Measurements from ENCODE around the gene COG3. TPM values are rescaled to one million over a fixed set of nuclear protein-coding genes. Genes with fewer than 3 reads are reported as not detected.

COG3 gene
- total RNA-seq, 1 experiment from 2014 or later: 23.3 TPM

DNA sequence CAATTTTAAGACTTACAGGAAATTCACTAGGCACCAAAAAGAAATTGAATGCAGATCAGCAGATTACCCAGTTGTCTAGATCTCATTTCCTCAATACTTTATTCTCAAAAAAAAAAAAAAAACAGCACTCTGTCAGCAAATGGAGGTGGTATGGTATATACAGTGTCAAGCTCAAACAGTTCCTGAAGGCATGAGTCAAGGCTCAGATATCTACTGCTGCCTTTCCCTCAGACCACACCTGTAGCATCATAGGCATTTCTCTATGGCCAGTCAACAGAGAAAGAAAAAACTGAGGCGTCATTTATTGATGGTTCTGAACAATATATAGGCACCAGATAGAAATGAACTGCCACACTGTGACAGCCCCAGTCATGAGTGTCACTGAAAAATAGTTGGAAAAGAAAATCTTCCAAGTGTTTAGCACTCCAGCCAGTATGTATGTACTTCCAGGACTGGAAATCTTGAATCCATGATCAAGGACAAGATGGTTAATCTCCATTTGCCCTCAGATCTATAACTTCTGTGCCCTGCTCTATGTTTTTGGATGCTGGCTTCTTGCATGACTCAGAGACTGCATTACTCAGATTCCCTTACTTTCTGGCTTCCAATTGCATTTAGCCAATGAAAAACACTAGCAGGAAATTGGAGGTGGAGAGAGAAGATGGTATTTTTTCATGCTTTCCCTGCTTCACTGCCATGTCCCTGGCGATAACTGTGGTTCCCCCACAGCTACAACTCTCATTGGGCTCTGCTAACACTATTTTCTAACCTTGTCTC is 8.4 kb upstream of the COG3 start:
- no peaks in the 10 kb centered on the region for H4K20me1 ChIP-seq (ENCODE audit: insufficient read depth, low read depth, low read length)

DNA sequence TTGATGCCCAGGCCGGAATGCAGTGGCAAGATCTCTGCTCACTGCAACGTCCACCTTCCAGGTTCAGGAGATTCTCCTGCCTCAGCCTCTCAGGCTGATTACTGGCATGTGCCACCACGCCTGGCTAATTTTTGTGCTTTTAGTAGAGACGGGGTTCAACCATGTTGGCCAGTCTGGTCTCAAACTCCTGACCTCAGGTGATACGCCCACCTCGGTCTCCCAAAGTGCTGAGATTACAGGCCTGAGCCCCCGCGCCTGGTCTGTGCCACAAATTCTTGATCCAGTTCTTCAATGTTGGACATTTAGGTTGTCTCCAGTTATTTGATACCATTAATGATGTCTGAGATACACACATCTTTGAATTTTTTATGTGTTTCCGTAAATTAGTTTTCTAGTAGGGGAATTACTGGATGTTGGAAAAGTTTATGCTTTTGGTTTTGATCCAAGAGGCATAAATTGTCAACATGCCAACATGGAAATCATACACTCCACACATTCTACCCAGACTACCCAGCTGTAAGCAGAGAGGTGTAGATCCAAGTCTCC is 525 bp upstream of the COG3 start:
- Histone ChIP-seq H3K36me3 (ENCODE audit: insufficient read depth, low read length) (no peaks in the 10 kb centered on the region), H3K79me2 (ENCODE audit: low read length) (peaks cover 54% of the 10 kb centered on the region), H3K4me1 (ENCODE audit: low read length) (peaks cover 42% of the 10 kb centered on the region), H4K20me1 (ENCODE audit: insufficient read depth, low read depth, low read length) (no peaks in the 10 kb centered on the region; the same call in 1 of the 2 replicates), H3K9ac (ENCODE audit: low read length) (peak overlapping the region; percentile 93), H3K9me2 (replicated peaks; ENCODE audit: insufficient read depth, low read length) (no peaks in the 10 kb centered on the region), H3K4me3 (ENCODE audit: low read length) (peak overlapping the region; percentile 81), H2AFZ (ENCODE audit: low read length) (peak overlapping the region; percentile 82), H3K27ac (ENCODE audit: low read length) (no peak overlapping the region), H3K9me3 (ENCODE audit: low read length) (no peaks in the 10 kb centered on the region), H3K27me3 (ENCODE audit: low read length) (no peaks in the 10 kb centered on the region), H3K4me2 (ENCODE audit: low read depth, low read length, poor library complexity, severe bottlenecking) (peak overlapping the region; percentile 95)
- no peak for DNase-seq

More for the DNA sequence above, 8.4 kb upstream of the COG3 start:
- Histone ChIP-seq H3K4me3 (ENCODE audit: low read length) (no peak overlapping the region), H3K9ac (ENCODE audit: low read length) (no peak overlapping the region), H3K36me3 (ENCODE audit: insufficient read depth, low read length) (no peaks in the 10 kb centered on the region; the same call in 1 of the 2 replicates), H3K4me1 (ENCODE audit: low read length) (no peaks in the 10 kb centered on the region), H3K4me2 (ENCODE audit: low read depth, low read length, poor library complexity, severe bottlenecking) (no peak overlapping the region), H3K9me3 (ENCODE audit: low read length) (peaks cover 4% of the 10 kb centered on the region; the same call in 1 of the 2 replicates), H3K9me2 (replicated peaks; ENCODE audit: insufficient read depth, low read length) (no peaks in the 10 kb centered on the region), H2AFZ (ENCODE audit: low read length) (no peak overlapping the region), H3K27me3 (ENCODE audit: low read length) (peaks cover 3% of the 10 kb centered on the region; the same call in 1 of the 2 replicates), H3K27ac (ENCODE audit: low read length) (no peak overlapping the region), H3K79me2 (ENCODE audit: low read length) (no peaks in the 10 kb centered on the region)
- no peak for DNase-seq

DNA sequence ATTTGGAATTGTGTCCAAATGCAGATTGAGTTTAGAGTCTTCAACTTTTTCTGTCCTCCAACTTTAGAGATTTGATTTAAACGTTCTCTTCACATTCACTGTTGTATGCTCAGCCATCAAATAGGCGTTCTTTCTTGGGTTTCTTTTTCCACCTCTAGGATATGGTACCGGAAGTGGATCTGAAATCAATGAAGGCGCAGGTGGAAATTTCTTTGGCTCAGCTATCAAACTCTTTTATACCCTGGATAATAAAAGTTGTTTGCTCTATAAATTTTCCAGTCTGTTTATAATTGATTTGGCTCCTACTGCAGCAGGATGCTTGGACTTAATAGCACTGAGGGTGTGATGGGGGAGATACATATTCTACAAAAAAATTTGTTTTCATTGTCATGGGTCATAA is 1.6 kb downstream of the COG3 start:
- Histone ChIP-seq H3K9me3 (ENCODE audit: low read length) (no peaks in the 10 kb centered on the region), H3K4me3 (ENCODE audit: low read length) (peak overlapping the region; percentile 81), H3K9me2 (replicated peaks; ENCODE audit: insufficient read depth, low read length) (0 out of 2 replicates have a peak, but pooled peaks cover 2% of the 10 kb centered on the region), H3K9ac (ENCODE audit: low read length) (peak overlapping the region; percentile 93), H2AFZ (ENCODE audit: low read length) (no peak overlapping the region), H3K36me3 (ENCODE audit: insufficient read depth, low read length) (peaks cover 5% of the 10 kb centered on the region; the same call in 1 of the 2 replicates), H3K27ac (ENCODE audit: low read length) (no peak overlapping the region), H3K79me2 (ENCODE audit: low read length) (peaks cover 76% of the 10 kb centered on the region), H3K4me2 (ENCODE audit: low read depth, low read length, poor library complexity, severe bottlenecking) (peak overlapping the region; percentile 74), H4K20me1 (ENCODE audit: insufficient read depth, low read depth, low read length) (no peaks in the 10 kb centered on the region; the same call in 1 of the 2 replicates), H3K4me1 (ENCODE audit: low read length) (peaks cover 45% of the 10 kb centered on the region), H3K27me3 (ENCODE audit: low read length) (no peaks in the 10 kb centered on the region)
- DNase-seq: no peak

DNA sequence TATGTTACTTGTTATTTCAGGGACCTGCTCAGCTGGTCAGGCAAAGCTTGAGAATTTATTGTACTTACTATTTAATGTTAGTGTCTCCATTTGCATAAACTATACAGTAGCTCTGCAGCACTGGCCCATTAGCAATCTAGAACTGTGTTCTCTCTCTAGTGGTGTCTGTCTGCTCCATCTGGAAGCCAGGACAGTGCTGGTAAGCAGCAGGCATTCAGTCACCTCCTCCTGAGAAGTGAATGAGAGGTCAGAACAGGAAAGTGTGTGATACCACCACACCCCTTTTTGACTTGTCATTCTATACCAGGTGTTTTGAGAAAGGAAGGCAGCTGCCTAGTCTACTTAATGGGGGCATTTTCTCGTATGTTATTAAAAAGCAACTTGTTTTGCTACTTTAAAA is 3.9 kb downstream of the COG3 start:
- peaks cover 4% of the 10 kb centered on the region; the same call in 1 of the 2 replicates for H4K20me1 ChIP-seq (ENCODE audit: insufficient read depth, low read depth, low read length)
- H3K4me2 ChIP-seq (ENCODE audit: low read depth, low read length, poor library complexity, severe bottlenecking): peak overlapping the region; percentile 19
- H3K79me2 ChIP-seq (ENCODE audit: low read length): peaks cover 97% of the 10 kb centered on the region
- H3K4me1 ChIP-seq (ENCODE audit: low read length): peaks cover 60% of the 10 kb centered on the region
- H2AFZ ChIP-seq (ENCODE audit: low read length): no peak overlapping the region
- peak; percentile 47 for DNase-seq
- H3K27me3 ChIP-seq (ENCODE audit: low read length): no peaks in the 10 kb centered on the region
- peaks cover 5% of the 10 kb centered on the region; the same call in 1 of the 2 replicates for H3K36me3 ChIP-seq (ENCODE audit: insufficient read depth, low read length)
- no peaks in the 10 kb centered on the region for H3K9me3 ChIP-seq (ENCODE audit: low read length)
- no peak overlapping the region for H3K4me3 ChIP-seq (ENCODE audit: low read length)
- H3K27ac ChIP-seq (ENCODE audit: low read length): no peak overlapping the region
- 0 out of 2 replicates have a peak, but pooled peaks cover 2% of the 10 kb centered on the region for H3K9me2 ChIP-seq (replicated peaks; ENCODE audit: insufficient read depth, low read length)
- H3K9ac ChIP-seq (ENCODE audit: low read length): no peak overlapping the region

DNA sequence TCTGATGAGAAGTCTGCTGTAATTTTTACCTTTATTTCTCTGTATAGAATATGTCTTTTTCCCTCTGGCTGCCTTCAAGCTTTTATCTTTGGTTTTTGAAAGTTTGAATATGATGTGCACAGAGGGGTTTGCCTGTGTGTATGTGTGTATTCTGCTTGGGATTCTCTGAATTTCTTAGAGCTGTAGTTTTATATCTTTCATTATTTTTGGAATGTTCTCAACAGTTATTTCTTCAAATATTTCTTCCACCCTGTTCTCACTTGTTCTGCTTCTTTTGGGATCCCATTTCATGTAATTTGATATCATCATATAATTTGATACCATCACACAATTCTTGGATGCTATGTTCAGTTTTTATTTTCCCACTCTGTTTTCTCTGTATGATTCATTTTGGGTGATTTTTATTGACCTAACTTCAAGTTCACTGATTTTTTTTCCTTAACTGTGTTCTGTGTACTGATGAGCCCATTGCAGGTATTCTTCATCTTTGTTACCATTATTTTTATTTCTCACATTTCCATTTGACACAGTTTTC is 7.5 kb downstream of the COG3 start:
- no peak for DNase-seq
- H3K9me3 ChIP-seq (ENCODE audit: low read length): no peaks in the 10 kb centered on the region
- H3K4me2 ChIP-seq (ENCODE audit: low read depth, low read length, poor library complexity, severe bottlenecking): no peak overlapping the region
- peaks cover 50% of the 10 kb centered on the region for H3K4me1 ChIP-seq (ENCODE audit: low read length)
- H3K9ac ChIP-seq (ENCODE audit: low read length): no peak overlapping the region
- H4K20me1 ChIP-seq (ENCODE audit: insufficient read depth, low read depth, low read length): peaks cover 12% of the 10 kb centered on the region; the same call in 1 of the 2 replicates
- H3K36me3 ChIP-seq (ENCODE audit: insufficient read depth, low read length): peaks cover 10% of the 10 kb centered on the region
- H3K9me2 ChIP-seq (replicated peaks; ENCODE audit: insufficient read depth, low read length): 0 out of 2 replicates have a peak, but pooled peaks cover 2% of the 10 kb centered on the region
- no peak overlapping the region for H2AFZ ChIP-seq (ENCODE audit: low read length)
- H3K27ac ChIP-seq (ENCODE audit: low read length): no peak overlapping the region
- H3K4me3 ChIP-seq (ENCODE audit: low read length): no peak overlapping the region
- H3K27me3 ChIP-seq (ENCODE audit: low read length): no peaks in the 10 kb centered on the region
- H3K79me2 ChIP-seq (ENCODE audit: low read length): peaks cover 99% of the 10 kb centered on the region

DNA sequence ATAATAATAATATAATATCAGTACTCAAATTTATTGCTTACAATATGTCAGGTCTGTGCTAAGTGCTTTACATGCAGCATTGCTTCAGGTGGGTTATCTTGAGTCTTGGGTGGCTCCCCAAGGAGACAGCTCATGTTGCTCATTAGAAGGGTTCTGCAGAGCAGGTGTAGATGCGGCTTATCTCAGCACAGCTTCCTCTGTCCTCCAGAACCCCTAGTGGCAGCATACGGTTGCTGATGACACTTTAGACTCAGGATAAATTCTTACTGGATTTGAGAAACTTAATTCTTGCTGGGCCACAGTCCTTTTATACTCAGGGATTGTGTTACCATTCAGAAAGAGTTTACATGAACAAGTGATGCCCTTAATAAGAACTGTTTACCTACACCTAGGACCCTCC is 8.9 kb downstream of the COG3 start:
- peaks cover 12% of the 10 kb centered on the region; the same call in 1 of the 2 replicates for H4K20me1 ChIP-seq (ENCODE audit: insufficient read depth, low read depth, low read length)
- H3K9ac ChIP-seq (ENCODE audit: low read length): no peak overlapping the region
- H3K4me2 ChIP-seq (ENCODE audit: low read depth, low read length, poor library complexity, severe bottlenecking): peak overlapping the region; percentile 30
- H3K27me3 ChIP-seq (ENCODE audit: low read length): no peaks in the 10 kb centered on the region
- peaks cover 10% of the 10 kb centered on the region for H3K36me3 ChIP-seq (ENCODE audit: insufficient read depth, low read length)
- peaks cover 37% of the 10 kb centered on the region for H3K4me1 ChIP-seq (ENCODE audit: low read length)
- H3K9me2 ChIP-seq (replicated peaks; ENCODE audit: insufficient read depth, low read length): 0 out of 2 replicates have a peak, but pooled peaks cover 2% of the 10 kb centered on the region
- peak; percentile 76 for DNase-seq
- no peak overlapping the region for H2AFZ ChIP-seq (ENCODE audit: low read length)
- H3K4me3 ChIP-seq (ENCODE audit: low read length): no peak overlapping the region
- H3K27ac ChIP-seq (ENCODE audit: low read length): no peak overlapping the region
- peaks cover 93% of the 10 kb centered on the region for H3K79me2 ChIP-seq (ENCODE audit: low read length)
- no peaks in the 10 kb centered on the region for H3K9me3 ChIP-seq (ENCODE audit: low read length)

DNA sequence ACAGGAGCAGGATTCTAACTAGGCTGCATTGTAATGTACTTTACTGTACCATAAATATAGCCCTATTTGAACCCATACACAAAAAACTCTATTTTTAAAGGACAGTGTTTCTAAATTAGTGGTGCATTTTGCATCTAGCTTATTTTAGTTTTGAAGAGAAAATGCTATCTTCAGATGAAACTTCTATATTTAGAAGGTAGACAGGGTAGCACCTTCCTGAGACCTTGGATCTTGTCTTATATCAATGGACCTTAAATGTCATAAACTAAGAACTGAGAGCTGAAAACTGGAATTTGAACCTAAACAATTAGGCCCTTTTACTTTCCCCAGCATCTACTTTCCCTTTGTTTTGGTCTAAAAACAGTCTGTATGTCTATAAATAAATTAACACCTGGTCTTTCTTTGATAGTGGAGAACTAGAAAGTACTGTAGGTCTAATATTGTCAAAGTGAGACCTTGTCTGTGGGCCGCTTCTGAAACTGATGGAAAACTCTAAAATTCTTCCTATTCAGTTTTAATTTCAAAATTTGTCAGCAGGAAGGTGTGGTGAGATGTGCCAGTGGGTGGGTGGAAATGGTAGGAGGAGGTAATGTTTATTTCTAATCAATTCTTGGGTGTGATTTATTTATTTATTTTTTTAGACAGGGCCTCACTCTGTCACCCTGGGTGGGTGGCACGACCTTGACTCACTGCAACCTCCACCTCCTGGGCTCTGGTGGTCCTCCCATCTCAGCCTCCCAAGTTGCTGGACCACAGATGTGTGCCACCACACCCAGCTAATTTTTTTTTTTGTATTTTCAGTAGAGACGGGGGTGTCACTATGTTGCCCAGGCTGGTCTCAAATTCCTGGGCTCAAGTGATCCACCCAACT is 10.1 kb downstream of the COG3 start:
- Histone ChIP-seq H3K27ac (ENCODE audit: low read length) (no peak overlapping the region), H2AFZ (ENCODE audit: low read length) (no peak overlapping the region), H3K9me3 (ENCODE audit: low read length) (no peaks in the 10 kb centered on the region), H4K20me1 (ENCODE audit: insufficient read depth, low read depth, low read length) (peaks cover 12% of the 10 kb centered on the region; the same call in 1 of the 2 replicates), H3K9ac (ENCODE audit: low read length) (no peak overlapping the region), H3K9me2 (replicated peaks; ENCODE audit: insufficient read depth, low read length) (no peaks in the 10 kb centered on the region), H3K4me3 (ENCODE audit: low read length) (no peak overlapping the region), H3K4me2 (ENCODE audit: low read depth, low read length, poor library complexity, severe bottlenecking) (no peak overlapping the region), H3K36me3 (ENCODE audit: insufficient read depth, low read length) (peaks cover 18% of the 10 kb centered on the region), H3K4me1 (ENCODE audit: low read length) (peaks cover 28% of the 10 kb centered on the region), H3K79me2 (ENCODE audit: low read length) (peaks cover 92% of the 10 kb centered on the region), H3K27me3 (ENCODE audit: low read length) (no peaks in the 10 kb centered on the region)
- no peak for DNase-seq
